ENCODE measurements around the gene RER1. TPM values are rescaled to one million over a fixed set of nuclear protein-coding genes. Genes with fewer than 3 reads are reported as not detected.

The RER1 gene
- total RNA-seq, 1 donor from 2014 or later = 118 TPM

DNA sequence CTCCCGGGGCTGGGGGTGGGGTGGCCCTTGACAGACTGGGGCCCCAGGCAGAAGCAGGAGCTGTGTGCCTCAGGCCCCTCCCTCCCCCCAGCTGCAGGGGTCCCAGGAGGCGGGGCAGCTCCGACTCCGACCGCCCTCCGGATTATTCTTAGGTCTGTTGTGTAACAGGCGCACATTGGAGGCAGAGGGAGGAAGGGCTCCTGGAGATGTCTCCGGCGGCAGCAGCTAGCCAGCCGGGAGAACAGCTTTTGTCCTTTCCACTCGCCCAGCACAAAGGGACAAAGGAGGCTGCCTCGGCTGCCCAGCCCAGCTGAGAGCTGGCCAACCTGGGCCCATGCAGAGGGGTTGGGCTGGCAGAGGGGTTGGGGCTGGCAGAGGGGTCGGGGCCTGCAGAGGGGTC is 54.8 kb downstream of the RER1 start:
- intact Hi-C loops (cut with DNase I) = no loop called here
- H3K27me3 ChIP-seq = peaks cover 55% of the 10 kb centered on the region
- H3K9me3 ChIP-seq = no peaks in the 10 kb centered on the region
- ATAC-seq = no peak
- no peaks in the 10 kb centered on the region for H3K4me1 ChIP-seq
- no peak overlapping the region for H3K4me3 ChIP-seq
- no peaks in the 10 kb centered on the region for H3K36me3 ChIP-seq
- DNase-seq = no peak
- TF ChIP-seq, protein P1, sequence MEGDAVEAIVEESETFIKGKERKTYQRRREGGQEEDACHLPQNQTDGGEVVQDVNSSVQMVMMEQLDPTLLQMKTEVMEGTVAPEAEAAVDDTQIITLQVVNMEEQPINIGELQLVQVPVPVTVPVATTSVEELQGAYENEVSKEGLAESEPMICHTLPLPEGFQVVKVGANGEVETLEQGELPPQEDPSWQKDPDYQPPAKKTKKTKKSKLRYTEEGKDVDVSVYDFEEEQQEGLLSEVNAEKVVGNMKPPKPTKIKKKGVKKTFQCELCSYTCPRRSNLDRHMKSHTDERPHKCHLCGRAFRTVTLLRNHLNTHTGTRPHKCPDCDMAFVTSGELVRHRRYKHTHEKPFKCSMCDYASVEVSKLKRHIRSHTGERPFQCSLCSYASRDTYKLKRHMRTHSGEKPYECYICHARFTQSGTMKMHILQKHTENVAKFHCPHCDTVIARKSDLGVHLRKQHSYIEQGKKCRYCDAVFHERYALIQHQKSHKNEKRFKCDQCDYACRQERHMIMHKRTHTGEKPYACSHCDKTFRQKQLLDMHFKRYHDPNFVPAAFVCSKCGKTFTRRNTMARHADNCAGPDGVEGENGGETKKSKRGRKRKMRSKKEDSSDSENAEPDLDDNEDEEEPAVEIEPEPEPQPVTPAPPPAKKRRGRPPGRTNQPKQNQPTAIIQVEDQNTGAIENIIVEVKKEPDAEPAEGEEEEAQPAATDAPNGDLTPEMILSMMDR (IDR thresholded peaks at IDR 0.05) = no peak
- no peak overlapping the region for H3K27ac ChIP-seq

DNA sequence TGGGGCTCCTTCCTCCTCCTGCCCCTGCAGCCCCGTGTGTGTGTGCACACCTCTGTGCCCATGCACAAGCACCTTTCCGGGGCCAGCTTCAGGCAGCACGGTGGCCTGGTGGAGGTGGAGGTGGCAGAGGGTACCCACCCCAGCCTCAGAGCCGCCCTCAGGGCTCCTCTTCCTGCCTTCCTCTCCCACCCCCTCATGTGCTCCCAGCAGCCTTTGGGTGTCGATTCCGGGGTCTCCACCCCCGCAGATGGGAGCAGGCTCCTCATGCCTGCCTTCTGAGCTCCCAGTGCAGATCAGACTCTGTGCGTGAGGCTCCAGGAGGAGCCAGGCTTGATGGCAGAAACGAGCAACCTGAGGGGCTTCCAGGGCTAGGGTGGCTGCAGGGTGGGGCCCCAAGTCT is 55.2 kb downstream of the RER1 start:
- ATAC-seq (no peak), DNase-seq (no peak)
- intact Hi-C loops (cut with DNase I) = no loop called here
- no peaks in the 10 kb centered on the region for H3K36me3 ChIP-seq
- no peak overlapping the region for H3K4me3 ChIP-seq
- peaks cover 53% of the 10 kb centered on the region for H3K27me3 ChIP-seq
- TF ChIP-seq, protein P1 (IDR thresholded peaks at IDR 0.05) = no peak
- H3K4me1 ChIP-seq = no peaks in the 10 kb centered on the region
- no peak overlapping the region for H3K27ac ChIP-seq
- H3K9me3 ChIP-seq = no peaks in the 10 kb centered on the region

DNA sequence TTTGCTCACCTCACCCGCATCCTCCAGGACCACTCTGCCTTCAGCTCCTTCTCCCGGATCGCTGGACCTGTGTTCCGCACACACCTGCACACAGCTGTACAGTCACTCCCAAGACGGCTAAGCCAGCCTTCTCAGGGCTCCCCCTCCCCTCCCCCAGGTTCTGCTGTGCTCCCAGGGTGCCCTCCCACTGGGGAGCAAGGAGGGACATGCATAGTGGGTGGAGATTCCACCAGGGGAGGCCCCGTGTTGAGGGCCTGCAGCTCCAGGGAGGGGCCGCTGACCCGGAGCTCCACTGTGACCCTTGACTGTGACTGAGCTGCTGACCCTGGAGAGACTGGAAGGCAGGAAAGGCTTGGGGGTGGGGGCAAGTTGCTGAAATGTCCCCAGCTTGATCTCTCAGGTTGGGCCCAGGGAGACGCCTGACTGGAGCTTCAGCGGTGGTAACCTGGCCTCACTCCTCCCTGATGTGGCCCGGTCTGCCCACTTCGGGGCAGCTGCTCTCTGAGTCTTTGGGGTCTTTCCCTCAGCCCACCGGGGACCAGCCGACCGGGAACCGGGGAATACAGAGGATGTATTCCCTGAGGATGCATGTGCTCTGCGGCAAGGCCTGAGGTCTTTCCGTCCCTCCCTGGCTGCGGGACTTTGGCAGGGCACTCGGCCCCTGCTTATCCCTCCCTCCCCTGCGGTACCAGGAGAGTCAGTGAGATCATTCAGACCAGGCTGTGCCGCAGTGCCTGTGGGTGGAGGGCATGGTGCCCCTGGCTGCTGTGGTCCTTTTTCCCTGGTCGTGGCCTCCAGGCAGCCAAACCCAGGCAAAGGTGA is 55.8 kb downstream of the RER1 start:
- no peak for ATAC-seq
- Histone ChIP-seq H3K4me1 (no peaks in the 10 kb centered on the region), H3K4me3 (no peak overlapping the region), H3K27ac (no peak overlapping the region), H3K9me3 (no peaks in the 10 kb centered on the region), H3K27me3 (peaks cover 50% of the 10 kb centered on the region), H3K36me3 (no peaks in the 10 kb centered on the region)
- intact Hi-C loops (cut with DNase I) = no loop called here
- TF ChIP-seq, protein P1 (IDR thresholded peaks at IDR 0.05) = no peak
- DNase-seq = no peak

DNA sequence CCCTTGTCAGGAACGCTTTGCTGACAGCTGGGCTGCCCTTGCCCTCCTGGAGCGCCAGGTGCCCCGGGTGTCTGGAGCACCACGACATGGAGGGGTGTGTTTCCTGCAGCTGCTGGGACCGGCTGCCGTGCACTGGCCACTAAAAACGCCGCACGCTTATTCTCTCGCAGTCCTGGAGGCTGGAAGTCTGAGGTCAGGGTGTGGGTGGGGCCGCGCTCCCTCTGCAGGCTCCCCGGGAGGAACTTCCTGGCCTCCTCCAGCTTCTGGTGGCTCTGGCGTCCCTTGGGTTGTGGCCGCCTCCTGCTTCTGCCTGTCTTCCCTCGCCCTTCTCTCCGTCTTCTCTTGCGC is 56.4 kb downstream of the RER1 start:
- ATAC-seq (no peak), DNase-seq (no peak)
- TF ChIP-seq, protein P1 (IDR thresholded peaks at IDR 0.05) = no peak
- intact Hi-C loops (cut with DNase I) = no loop called here
- Histone ChIP-seq H3K27me3 (peaks cover 47% of the 10 kb centered on the region), H3K27ac (no peak overlapping the region), H3K4me1 (no peaks in the 10 kb centered on the region), H3K9me3 (no peaks in the 10 kb centered on the region), H3K4me3 (no peak overlapping the region), H3K36me3 (no peaks in the 10 kb centered on the region)

DNA sequence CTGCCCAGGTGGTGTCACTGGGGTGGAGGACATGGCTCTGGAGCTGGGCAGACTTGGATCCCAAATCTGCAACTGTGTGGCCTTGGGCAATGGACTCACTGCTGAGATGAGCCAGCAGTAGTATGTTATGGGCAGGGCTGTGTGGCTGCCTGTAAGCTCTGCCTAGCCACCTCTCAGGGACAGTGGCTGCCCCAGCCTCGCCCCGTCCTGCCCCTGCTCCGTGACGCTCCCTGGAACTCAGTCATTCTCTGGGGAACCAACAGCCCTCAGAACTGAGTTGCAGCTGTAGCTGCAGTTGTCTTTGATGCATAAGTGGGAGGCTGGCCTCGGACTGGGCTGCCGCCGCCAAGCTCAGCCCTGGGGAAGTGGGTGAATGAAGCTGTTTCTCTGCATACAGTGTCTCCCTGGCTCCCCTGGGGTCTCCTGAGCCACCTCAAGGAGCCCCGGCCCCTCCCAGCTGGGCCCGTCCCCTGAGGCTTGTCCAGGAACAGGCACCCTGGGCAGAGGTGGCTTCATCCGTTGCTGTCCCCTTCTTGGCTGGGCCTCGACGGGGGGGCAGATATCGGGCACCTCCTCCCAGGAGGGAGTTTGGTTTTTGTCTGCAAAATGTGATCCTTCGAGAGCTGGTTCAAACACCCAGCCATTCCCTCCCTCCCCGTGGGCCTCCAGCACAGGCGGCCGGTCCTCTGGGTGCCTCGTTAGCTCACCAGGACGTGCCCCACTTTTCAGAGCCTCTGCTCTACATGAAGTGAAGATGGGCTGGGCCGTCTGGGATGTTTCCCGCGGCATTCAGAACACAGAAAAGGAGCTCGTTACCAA is 58.2 kb downstream of the RER1 start:
- DNase-seq = no peak
- no peaks in the 10 kb centered on the region for H3K4me1 ChIP-seq
- H3K9me3 ChIP-seq = no peaks in the 10 kb centered on the region
- TF ChIP-seq, protein P1 (IDR thresholded peaks at IDR 0.05) = no peak
- no peaks in the 10 kb centered on the region for H3K36me3 ChIP-seq
- ATAC-seq = no peak
- intact Hi-C loops (cut with DNase I) = no loop called here
- peaks cover 37% of the 10 kb centered on the region for H3K27me3 ChIP-seq
- no peak overlapping the region for H3K27ac ChIP-seq
- no peak overlapping the region for H3K4me3 ChIP-seq

Data from upper lobe of right lung (tissue), 1 donor.